Suprapubic skin (tissue), 4 donors: Measurements from ENCODE around the gene COQ4.

ENCODE experiments used
- CTCF ChIP-seq, 2 donors: fragments of 200-600 bp in 1 of 2; fragments of 450-650 bp in 1 of 2; sonication (generic) in 1 of 2; IDR thresholded peaks; one replicate each; pipeline ENCODE4 v1.5.1; 2016 to 2019; ENCODE audit warnings: antibody characterized with exemption in 2 of 2, mild to moderate bottlenecking in 1 of 2, moderate library complexity in 1 of 2
- EP300 ChIP-seq: sonication (generic); formaldehyde crosslinking; IDR thresholded peaks from one replicate; pipeline ENCODE4 v1.6.1; 2017; ENCODE audit warnings: antibody characterized with exemption
- POLR2A ChIP-seq, 2 donors: fragments of 450-650 bp; IDR thresholded peaks; one replicate each; pipeline ENCODE4 v1.6.1; 2017; ENCODE audit warnings: antibody characterized with exemption in 2 of 2, mild to moderate bottlenecking in 2 of 2, moderate library complexity in 2 of 2
- POLR2AphosphoS5 ChIP-seq, 3 donors: sonication (generic); formaldehyde crosslinking; IDR thresholded peaks; one replicate each; pipeline ENCODE4 v1.6.1; 2017; ENCODE audit warnings: antibody characterized with exemption in 3 of 3

- no peak for TF ChIP-seq POLR2A (IDR thresholded peaks at IDR 0.05)
- TF ChIP-seq CTCF (IDR thresholded peaks at IDR 0.05): no peak
- TF ChIP-seq EP300: no peak
- no peak for TF ChIP-seq POLR2AphosphoS5 (IDR thresholded peaks at IDR 0.05)
Measured at GRCh38 chr9:128288273-128289004, 34.2 kb upstream of the COQ4 start.
